ENCODE data around the gene CTCF.
A peak's percentile ranks its signal among the peaks of the same experiment; 100 is the strongest.

The CTCF gene

GRCh38 chr16:67534431-67534830, 27.9 kb upstream of the CTCF start:
- no peak for DNase-seq (ENCODE audit: low read depth in 2 of 2, low spot score in 1 of 2)

GRCh38 chr16:67535201-67535600, 27.1 kb upstream of the CTCF start:
- DNase-seq (ENCODE audit: low read depth in 2 of 2, low spot score in 1 of 2) = no peak

- no peak for DNase-seq (ENCODE audit: low read depth in 2 of 2, low spot score in 1 of 2)
Observed at GRCh38 chr16:67537270-67537635, 25.1 kb upstream of the CTCF start.

GRCh38 chr16:67537636-67538591, 24.4 kb upstream of the CTCF start:
- DNase-seq (ENCODE audit: low read depth in 2 of 2, low spot score in 1 of 2) = peak in 1 of 2 donors; percentile 38

GRCh38 chr16:67538666-67539101, 23.6 kb upstream of the CTCF start:
- DNase-seq (ENCODE audit: low read depth in 2 of 2, low spot score in 1 of 2) = no peak

GRCh38 chr16:67539271-67539670, 23.1 kb upstream of the CTCF start:
- DNase-seq (ENCODE audit: low read depth in 2 of 2, low spot score in 1 of 2) = no peak

GRCh38 chr16:67539691-67540635, 22.4 kb upstream of the CTCF start:
- no peak for DNase-seq (ENCODE audit: low read depth in 2 of 2, low spot score in 1 of 2)

- no peak for DNase-seq (ENCODE audit: low read depth in 2 of 2, low spot score in 1 of 2)
Observed at GRCh38 chr16:67540756-67541155, 21.6 kb upstream of the CTCF start.

- DNase-seq (ENCODE audit: low read depth in 2 of 2, low spot score in 1 of 2) = no peak
Observed at GRCh38 chr16:67541391-67542263, 20.7 kb upstream of the CTCF start.

GRCh38 chr16:67542464-67542863, 19.9 kb upstream of the CTCF start:
- DNase-seq (ENCODE audit: low read depth in 2 of 2, low spot score in 1 of 2) = no peak

- DNase-seq (ENCODE audit: low read depth in 2 of 2, low spot score in 1 of 2) = no peak
Observed at GRCh38 chr16:67543036-67543435, 19.3 kb upstream of the CTCF start.

- DNase-seq (ENCODE audit: low read depth in 2 of 2, low spot score in 1 of 2) = no peak
Observed at GRCh38 chr16:67543582-67543981, 18.7 kb upstream of the CTCF start.

GRCh38 chr16:67544329-67544841, 17.9 kb upstream of the CTCF start:
- DNase-seq (ENCODE audit: low read depth in 2 of 2, low spot score in 1 of 2) = no peak

GRCh38 chr16:67544844-67545664, 17.3 kb upstream of the CTCF start:
- no peak for DNase-seq (ENCODE audit: low read depth in 2 of 2, low spot score in 1 of 2)

- DNase-seq (ENCODE audit: low read depth in 2 of 2, low spot score in 1 of 2) = no peak
Observed at GRCh38 chr16:67545665-67546024, 16.7 kb upstream of the CTCF start.

GRCh38 chr16:67546091-67546501, 16.2 kb upstream of the CTCF start:
- no peak for DNase-seq (ENCODE audit: low read depth in 2 of 2, low spot score in 1 of 2)

GRCh38 chr16:67546761-67547422, 15.4 kb upstream of the CTCF start:
- peak; percentile 59 to 62 for DNase-seq (ENCODE audit: low read depth in 2 of 2, low spot score in 1 of 2)

GRCh38 chr16:67547423-67548264, 14.7 kb upstream of the CTCF start:
- no peak for DNase-seq (ENCODE audit: low read depth in 2 of 2, low spot score in 1 of 2)
